Measurements from ENCODE around the gene TAAR5. TPM values are rescaled to one million over a fixed set of nuclear protein-coding genes. Genes with fewer than 3 reads are reported as not detected.

The TAAR5 gene
- total RNA-seq, 1 experiment from 2014 or later, result not detected

DNA sequence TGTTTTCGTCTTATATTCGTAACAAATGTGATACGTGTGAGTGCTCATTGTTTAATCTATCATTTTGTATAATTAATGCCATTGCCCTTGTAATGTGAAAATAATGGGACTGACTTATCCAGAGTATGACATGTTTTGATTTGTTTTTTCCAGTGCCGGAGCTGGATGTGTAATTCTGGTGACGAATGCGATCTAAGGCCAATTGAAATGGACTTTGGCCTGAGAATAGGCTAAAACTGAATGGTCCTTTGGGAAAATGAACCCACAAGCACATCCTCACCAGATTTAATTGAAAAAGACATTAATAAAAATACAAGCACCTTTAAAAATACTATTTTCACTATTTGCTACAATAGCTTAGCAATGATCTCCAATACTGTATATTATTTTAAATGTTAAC is 6.7 kb upstream of the TAAR5 start:
- Mint-ChIP-seq H3K9me3 (ENCODE audit: unreplicated experiment) (no peaks in the 10 kb centered on the region), H3K4me3 (ENCODE audit: unreplicated experiment) (no peak overlapping the region), H3K27me3 (ENCODE audit: insufficient read depth, unreplicated experiment) (no peaks in the 10 kb centered on the region), H3K4me1 (ENCODE audit: low read depth, unreplicated experiment) (peaks cover 7% of the 10 kb centered on the region), H3K27ac (ENCODE audit: unreplicated experiment) (no peak overlapping the region), H3K36me3 (ENCODE audit: insufficient read depth, unreplicated experiment) (no peaks in the 10 kb centered on the region)
- no TSS peak for BruUV-seq (replicated peaks)
- Histone ChIP-seq H3K4me3 (ENCODE audit: low read depth, low read length) (no peak overlapping the region), H3K4me1 (peaks cover 6% of the 10 kb centered on the region; the same call in 1 of the 2 replicates), H3K9me3 (no peaks in the 10 kb centered on the region), H3K27me3 (replicated peaks; ENCODE audit: control insufficient read depth, insufficient read depth, low read length) (no peaks in the 10 kb centered on the region), H3K36me3 (ENCODE audit: control insufficient read depth, insufficient read depth, low read length) (no peaks in the 10 kb centered on the region)
- CTCF ChIA-PET, result no interaction called here
- no peak for DNase-seq
- TF ChIP-seq CTCF (IDR thresholded peaks at IDR 0.05; ENCODE audit: insufficient read depth in 1 of 2, low read depth in 1 of 2, low read length in 1 of 2, severe bottlenecking in 1 of 2, unreplicated experiment in 1 of 2), result no peak
- intact Hi-C loops (cut with micrococcal nuclease; ENCODE audit: unreplicated experiment), result loop anchor here (5.0 to 10.0 kb wide), 2 partner anchors 61 to 121 kb away; partner anchors contain the start of gene TAAR9
- POLR2A ChIA-PET, result no interaction called here

DNA sequence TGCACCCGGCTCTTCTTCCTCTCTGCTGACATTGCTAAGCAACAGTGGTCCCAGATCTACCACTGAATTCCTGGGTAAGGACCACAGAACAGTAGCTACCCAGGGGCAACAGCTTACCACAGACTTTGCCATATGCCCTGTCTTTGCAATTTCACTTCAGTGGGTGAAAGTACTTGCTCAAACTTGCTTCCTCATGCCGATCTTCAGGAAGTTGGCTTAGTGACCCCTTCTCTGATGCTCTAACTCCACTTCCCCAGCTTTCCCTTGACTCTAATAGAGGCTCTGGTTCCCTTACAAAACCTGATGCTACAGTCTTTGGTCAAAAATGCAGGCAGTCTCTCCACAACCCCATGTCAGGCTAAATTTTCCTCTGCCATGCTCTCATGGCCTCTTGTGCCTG is 3.3 kb upstream of the TAAR5 start:
- intact Hi-C loops (cut with micrococcal nuclease; ENCODE audit: unreplicated experiment), result loop anchor here (10.0 kb wide), 1 partner anchor 58 kb away; the partner anchor contains the start of gene TAAR9
- ChIA-PET POLR2A (no interaction called here), CTCF (no interaction called here)
- Mint-ChIP-seq H3K4me3 (ENCODE audit: unreplicated experiment) (no peak overlapping the region), H3K9me3 (ENCODE audit: unreplicated experiment) (no peaks in the 10 kb centered on the region), H3K27me3 (ENCODE audit: insufficient read depth, unreplicated experiment) (no peaks in the 10 kb centered on the region), H3K27ac (ENCODE audit: unreplicated experiment) (no peak overlapping the region), H3K36me3 (ENCODE audit: insufficient read depth, unreplicated experiment) (no peaks in the 10 kb centered on the region), H3K4me1 (ENCODE audit: low read depth, unreplicated experiment) (no peaks in the 10 kb centered on the region)
- TF ChIP-seq CTCF (IDR thresholded peaks at IDR 0.05; ENCODE audit: insufficient read depth in 1 of 2, low read depth in 1 of 2, low read length in 1 of 2, severe bottlenecking in 1 of 2, unreplicated experiment in 1 of 2), result no peak
- Histone ChIP-seq H3K27me3 (replicated peaks; ENCODE audit: control insufficient read depth, insufficient read depth, low read length) (no peaks in the 10 kb centered on the region), H3K36me3 (ENCODE audit: control insufficient read depth, insufficient read depth, low read length) (no peaks in the 10 kb centered on the region), H3K4me1 (no peaks in the 10 kb centered on the region), H3K9me3 (no peaks in the 10 kb centered on the region), H3K4me3 (ENCODE audit: low read depth, low read length) (no peak overlapping the region)
- BruUV-seq (replicated peaks), result no TSS peak
- no peak for DNase-seq

DNA sequence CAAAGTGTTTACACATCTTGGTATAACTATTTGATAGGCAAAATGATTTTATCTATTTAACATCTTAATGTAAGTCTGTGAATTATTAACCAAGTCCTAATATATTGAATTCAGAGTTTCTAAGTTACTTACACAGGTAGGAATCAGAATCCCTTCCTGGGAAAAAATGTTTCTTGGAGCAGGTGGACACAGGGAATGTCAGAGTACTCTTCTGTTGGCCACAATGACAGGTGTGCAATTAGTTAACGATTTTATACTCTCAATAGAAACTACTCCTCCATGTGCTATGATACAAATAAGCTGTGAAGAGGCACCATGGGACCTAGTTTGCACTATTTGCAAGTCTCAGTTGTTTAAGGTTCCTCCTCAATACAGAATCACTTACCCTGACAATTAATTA is 821 bp upstream of the TAAR5 start:
- no peaks in the 10 kb centered on the region for H3K27me3 Mint-ChIP-seq (ENCODE audit: insufficient read depth, unreplicated experiment)
- CTCF ChIA-PET, result no interaction called here
- BruUV-seq (replicated peaks), result no TSS peak

More for the DNA sequence above, 821 bp upstream of the TAAR5 start:
- Histone ChIP-seq H3K36me3 (ENCODE audit: control insufficient read depth, insufficient read depth, low read length) (no peaks in the 10 kb centered on the region), H3K27me3 (replicated peaks; ENCODE audit: control insufficient read depth, insufficient read depth, low read length) (no peaks in the 10 kb centered on the region), H3K4me1 (no peaks in the 10 kb centered on the region), H3K4me3 (ENCODE audit: low read depth, low read length) (no peak overlapping the region), H3K9me3 (no peaks in the 10 kb centered on the region)
- H3K36me3 Mint-ChIP-seq (ENCODE audit: insufficient read depth, unreplicated experiment), result no peaks in the 10 kb centered on the region
- no peaks in the 10 kb centered on the region for H3K9me3 Mint-ChIP-seq (ENCODE audit: unreplicated experiment)
- no peak overlapping the region for H3K27ac Mint-ChIP-seq (ENCODE audit: unreplicated experiment)
- H3K4me3 Mint-ChIP-seq (ENCODE audit: unreplicated experiment), result no peak overlapping the region
- DNase-seq, result no peak
- H3K4me1 Mint-ChIP-seq (ENCODE audit: low read depth, unreplicated experiment), result no peaks in the 10 kb centered on the region
- TF ChIP-seq CTCF (IDR thresholded peaks at IDR 0.05; ENCODE audit: insufficient read depth in 1 of 2, low read depth in 1 of 2, low read length in 1 of 2, severe bottlenecking in 1 of 2, unreplicated experiment in 1 of 2), result no peak
- intact Hi-C loops (cut with micrococcal nuclease; ENCODE audit: unreplicated experiment), result loop anchor here (10.0 kb wide), 1 partner anchor 56 kb away; the partner anchor contains the start of gene TAAR9
- POLR2A ChIA-PET, result no interaction called here

All from Caco-2 (cell line).